Lung (tissue), 12 donors: ENCODE data around the gene CCDC78. TPM values are rescaled to one million over a fixed set of nuclear protein-coding genes. Genes with fewer than 3 reads are reported as not detected.

Experiments used
- ATAC-seq: fragments of 200-7000 bp; cut with Tn5 transposase; one replicate; pipeline ENCODE4 v1.9.1; 2020; ENCODE audit warnings: moderate number of reproducible peaks; ENCODE audit not compliant: insufficient read depth, low FRiP score
- DNase-seq, 3 donors: peaks; one replicate each; pipeline ENCODE4 v3.0.0-alpha.2; 2013 to 2017
- H3K27ac ChIP-seq, 2 donors: one replicate each; pipeline ENCODE4 v1.5.1; 2013; ENCODE audit warnings: mild to moderate bottlenecking in 2 of 2, moderate library complexity in 2 of 2, control low read depth in 1 of 2, inconsistent platforms in 1 of 2, low read depth in 1 of 2, low read length in 1 of 2
- H3K27me3 ChIP-seq, 3 donors: one replicate each; pipeline ENCODE4 v1.5.1; 2013; ENCODE audit warnings: low read length in 2 of 3; ENCODE audit not compliant: control insufficient read depth in 3 of 3, insufficient read depth in 3 of 3
- H3K36me3 ChIP-seq, 4 donors: one replicate each; pipeline ENCODE4 v1.5.1; 2013; ENCODE audit warnings: low read length in 4 of 4, mild to moderate bottlenecking in 1 of 4, moderate library complexity in 1 of 4; ENCODE audit not compliant: control insufficient read depth in 4 of 4, insufficient read depth in 4 of 4
- H3K4me1 ChIP-seq, 5 donors: one replicate each; pipeline ENCODE4 v1.5.1; 2013; ENCODE audit warnings: low read length in 5 of 5, mild to moderate bottlenecking in 2 of 5, moderate library complexity in 1 of 5; ENCODE audit not compliant: control insufficient read depth in 5 of 5, insufficient read depth in 5 of 5
- H3K4me3 ChIP-seq: one replicate; pipeline ENCODE4 v1.5.1; 2013; ENCODE audit warnings: mild to moderate bottlenecking, control low read depth, moderate library complexity
- H3K9ac ChIP-seq, 2 donors: one replicate each; pipeline ENCODE4 v1.5.1; 2013; ENCODE audit warnings: low read length in 2 of 2, control low read depth in 1 of 2; ENCODE audit not compliant: insufficient read depth in 1 of 2
- H3K9me3 ChIP-seq, 4 donors: one replicate each; pipeline ENCODE4 v1.5.1; 2013; ENCODE audit warnings: low read length in 3 of 4, mild to moderate bottlenecking in 1 of 4, moderate library complexity in 1 of 4; ENCODE audit not compliant: control insufficient read depth in 4 of 4, insufficient read depth in 3 of 4
- CTCF ChIP-seq: IDR thresholded peaks from 2 replicates; pipeline ENCODE4 v1.5.1; 2012; ENCODE audit warnings: mild to moderate bottlenecking; ENCODE audit errors: control extremely low read depth, extremely low read depth
- WGBS, 2 donors: extraction: QIAGEN DNeasy Blood & Tissue Kit; methylation state at CpG; one replicate each; pipeline ENCODE4 v1.1.7; 2013; 5-methylcytosine and 5-hydroxymethylcytosine counted together
- polyA plus RNA-seq, 2 donors: library from polyadenylated mRNA; stranded (reverse); fragments of 200-250 nt; gene quantifications; one replicate each; pipeline ENCODE4 v1.2.1, GENCODE V29; 2013
- total RNA-seq, 2 donors: library from RNA; depleted of rRNA in 1 of 2; stranded (reverse); fragments of >200 nt in 1 of 2; gene quantifications; one replicate each; pipeline ENCODE4 v1.2.1, GENCODE V29; 2014 to 2021
- donor health status: control.
- donor health status: control.
- donor health status: Bipolar disorder and iron deficiency.
- donor health status: healthy.
- donor health status: DM: yes; HTN: yes; CAD: no.

The CCDC78 gene
- total and polyA plus RNA-seq, 4 donors, result 25.6 to 71.6 (median 37.0) TPM

- ATAC-seq (no peak), DNase-seq (no peak)
- H3K36me3 ChIP-seq, result no peaks in the 10 kb centered on the region
- no peak for TF ChIP-seq CTCF
- no peaks in the 10 kb centered on the region for H3K9me3 ChIP-seq
- no peak overlapping the region for H3K9ac ChIP-seq
- WGBS, 2 donors, result 84 to 85% methylated on average over 21 of the region's 21 CpGs
- no peak overlapping the region for H3K4me3 ChIP-seq
- H3K27me3 ChIP-seq, result no peaks in the 10 kb centered on the region
- no peak overlapping the region for H3K27ac ChIP-seq
- H3K4me1 ChIP-seq, result peaks cover 0 to 5% (median 0%) of the 10 kb centered on the region in 5 donors
Observed at GRCh38 chr16:768428-768827, 42.2 kb upstream of the CCDC78 start.

- H3K9me3 ChIP-seq, result no peaks in the 10 kb centered on the region
- no peaks in the 10 kb centered on the region for H3K27me3 ChIP-seq
- no peak for ATAC-seq
- H3K4me1 ChIP-seq, result peaks cover 0 to 5% (median 0%) of the 10 kb centered on the region in 5 donors
- H3K36me3 ChIP-seq, result no peaks in the 10 kb centered on the region
- H3K9ac ChIP-seq, result no peak overlapping the region
- TF ChIP-seq CTCF, result no peak
- no peak for DNase-seq
- no peak overlapping the region for H3K4me3 ChIP-seq
- 70 to 71% methylated on average over 14 to 24 of the region's 38 CpGs for WGBS, 2 donors
- H3K27ac ChIP-seq, result no peak overlapping the region
Observed at GRCh38 chr16:767743-768235, 41.5 kb upstream of the CCDC78 start.

- Histone ChIP-seq H3K27me3 (no peaks in the 10 kb centered on the region), H3K36me3 (no peaks in the 10 kb centered on the region), H3K9me3 (no peaks in the 10 kb centered on the region), H3K27ac (no peak overlapping the region), H3K4me3 (no peak overlapping the region), H3K4me1 (peaks cover 0 to 5% (median 0%) of the 10 kb centered on the region in 5 donors), H3K9ac (no peak overlapping the region)
- ATAC-seq, result no peak
- no peak for TF ChIP-seq CTCF
- 71 to 74% methylated on average over 31 to 35 of the region's 48 CpGs for WGBS, 2 donors
- DNase-seq, result no peak
Observed at GRCh38 chr16:766820-767640, 40.8 kb upstream of the CCDC78 start.
